Endothelial cell of umbilical vein (primary cell): ENCODE data around the gene ITGB8. TPM values are rescaled to one million over a fixed set of nuclear protein-coding genes. Genes with fewer than 3 reads are reported as not detected.

Source experiments
- BruUV-seq: library from RNA; stranded (reverse); fragments of 400-500 nt; replicated peaks from 2 replicates; lab custom pipeline; 2021; lab: Mats Ljungman, UMichigan
- CTCF ChIA-PET: fragments of 300-600, 350-600 bp; sonication (Branson Sonifier 250); formaldehyde crosslinking; loops from one replicate; lab custom pipeline; 2021; ENCODE audit warnings: antibody characterized with exemption, inconsistent platforms; lab: Charles Lee
- POLR2A ChIA-PET: fragments of 300-600, 350-600 bp; sonication (Branson Sonifier 250); formaldehyde crosslinking; loops from one replicate; lab custom pipeline; 2021; ENCODE audit warnings: antibody characterized with exemption, inconsistent platforms; lab: Charles Lee
- DNase-seq: peaks from one replicate; pipeline ENCODE4 v3.0.0-alpha.2; 2011; ENCODE audit warnings: low read depth, low spot score
- FAIRE-seq: peaks from 2 replicates; lab custom pipeline; 2011; peaks lifted over from hg19 to GRCh38; lab: Jason Lieb, UNC
- H2AFZ ChIP-seq: 2 replicates; pipeline ENCODE4 v1.6.0; 2012; ENCODE audit warnings: low read depth, low read length, control low read depth, inconsistent platforms
- H3K27ac ChIP-seq: 2 replicates; pipeline ENCODE4 v1.5.1; 2011; ENCODE audit warnings: low read depth, mild to moderate bottlenecking, control low read depth, low read length, moderate library complexity; ENCODE audit not compliant: insufficient read depth
- H3K27me3 ChIP-seq, 2 experiments: 2 replicates each; pipeline versions ENCODE4 v1.6.0 to v1.6.1; 2011; ENCODE audit warnings: low read length in 2 of 2, mixed read lengths in 1 of 2; ENCODE audit not compliant: control insufficient read depth in 2 of 2, insufficient read depth in 2 of 2
- H3K36me3 ChIP-seq, 2 experiments: 2 replicates in 1 of 2; 3 replicates in 1 of 2; pipeline ENCODE4 v1.5.1; 2011; ENCODE audit warnings: low read length in 2 of 2, mild to moderate bottlenecking in 1 of 2, moderate library complexity in 1 of 2; ENCODE audit not compliant: control insufficient read depth in 2 of 2, insufficient read depth in 2 of 2; ENCODE audit errors: extremely low read depth in 1 of 2
- H3K4me1 ChIP-seq: 3 replicates; pipeline ENCODE4 v1.5.1; 2011; ENCODE audit warnings: mild to moderate bottlenecking, low read length; ENCODE audit not compliant: control insufficient read depth, insufficient read depth; ENCODE audit errors: extremely low read depth
- H3K4me2 ChIP-seq: 2 replicates; pipeline ENCODE4 v1.6.1; 2011; ENCODE audit warnings: low read length, control low read depth, mixed read lengths; ENCODE audit not compliant: insufficient read depth
- H3K4me3 ChIP-seq, 3 experiments: fragments of 200-600 bp in 1 of 3; sonication (generic), shearing (Covaris generic) in 1 of 3; replicated peaks in 1 of 3; 2 replicates each; pipeline ENCODE4 v1.5.1; 2011 to 2016; ENCODE audit warnings: control low read depth in 3 of 3, low read length in 3 of 3, mild to moderate bottlenecking in 2 of 3, inconsistent platforms in 1 of 3, low read depth in 1 of 3, moderate library complexity in 1 of 3; ENCODE audit not compliant: insufficient read depth in 1 of 3
- H3K79me2 ChIP-seq: 2 replicates; pipeline ENCODE4 v1.6.0; 2012; ENCODE audit warnings: low read length, inconsistent platforms; ENCODE audit not compliant: control insufficient read depth, insufficient read depth
- H3K9ac ChIP-seq: replicated peaks from 2 replicates; pipeline ENCODE3; 2011; ENCODE audit warnings: low read length, control low read depth; ENCODE audit not compliant: insufficient read depth; ENCODE audit errors: extremely low read depth
- H3K9me1 ChIP-seq: replicated peaks from 3 replicates; pipeline ENCODE4 v1.6.0; 2011; ENCODE audit warnings: mild to moderate bottlenecking, low read length; ENCODE audit not compliant: control insufficient read depth, insufficient read depth; ENCODE audit errors: extremely low read depth
- H3K9me3 ChIP-seq: replicated peaks from 2 replicates; pipeline ENCODE4 v1.5.1; 2012; ENCODE audit warnings: low read length, inconsistent platforms; ENCODE audit not compliant: control insufficient read depth, insufficient read depth
- H4K20me1 ChIP-seq: replicated peaks from 2 replicates; pipeline ENCODE3; 2011; ENCODE audit warnings: mild to moderate bottlenecking, low read length; ENCODE audit not compliant: control insufficient read depth, insufficient read depth; ENCODE audit errors: extremely low read depth
- EZH2 ChIP-seq: IDR thresholded peaks from 2 replicates; pipeline ENCODE4 v1.6.1; 2012; ENCODE audit warnings: borderline replicate concordance, low read depth, mild to moderate bottlenecking, moderate library complexity, low read length, inconsistent platforms; ENCODE audit not compliant: severe bottlenecking
- FOS ChIP-seq: IDR thresholded peaks from 2 replicates; pipeline ENCODE4 v1.6.1; 2011; ENCODE audit warnings: mild to moderate bottlenecking, low read length, moderate library complexity, borderline replicate concordance; ENCODE audit not compliant: insufficient read depth
- GATA2 ChIP-seq: IDR thresholded peaks from 2 replicates; pipeline ENCODE4 v1.7.0; 2011; ENCODE audit warnings: low read depth, mild to moderate bottlenecking, moderate library complexity, mixed read lengths, low read length; ENCODE audit not compliant: insufficient read length, insufficient read depth
- JUN ChIP-seq: IDR thresholded peaks from 2 replicates; pipeline ENCODE4 v1.6.1; 2011; ENCODE audit warnings: borderline replicate concordance, low read depth; ENCODE audit not compliant: insufficient read length, insufficient read depth
- MYC ChIP-seq: IDR thresholded peaks from one replicate; pipeline ENCODE4 v1.6.1; 2011; ENCODE audit warnings: mild to moderate bottlenecking, low read depth, low read length
- POLR2A ChIP-seq: IDR thresholded peaks from 2 replicates; pipeline ENCODE4 v1.6.1; 2012; ENCODE audit warnings: low read depth, mild to moderate bottlenecking, control low read depth, low read length
- POLR2AphosphoS5 ChIP-seq: IDR thresholded peaks from 2 replicates; pipeline ENCODE4 v1.6.1; 2012; ENCODE audit warnings: low read depth, mild to moderate bottlenecking, control low read depth, low read length, moderate library complexity; ENCODE audit not compliant: insufficient read depth
- dilution Hi-C: fragments of 300-500 bp; cut with MboI; formaldehyde crosslinking; loops from one replicate; pipeline ENCODE4 v1.15.0; 2019; ENCODE audit warnings: low sequenced_read_pairs; ENCODE audit not compliant: extremely low pct_ligation_motif_present
- intact Hi-C: fragments of 100-400 bp; cut with micrococcal nuclease; formaldehyde crosslinking; loops from one replicate; pipeline ENCODE4 v1.10.0; 2022
- polyA plus RNA-seq, 4 experiments: library from polyadenylated mRNA; depleted of rRNA in 3 of 4; stranded (reverse) in 3 of 4; unstranded in 1 of 4; fragments of >200 nt; gene quantifications; 2 replicates each; pipeline versions ENCODE4 v1.2.1 to v1.2.3, GENCODE V29; 2011 to 2012; ENCODE audit warnings: missing spikeins in 1 of 4
- total RNA-seq: library from RNA; stranded (reverse); gene quantifications from 2 replicates; pipeline ENCODE4 v1.2.3, GENCODE V29; 2021
- TF ChIP-seq, protein P1 (sequence below), 2 donors: IDR thresholded peaks; 1 replicate in 1 of 2; 2 replicates in 1 of 2; pipeline ENCODE4 v1.5.1; 2011; ENCODE audit warnings: low read length in 2 of 2, mild to moderate bottlenecking in 2 of 2, moderate library complexity in 2 of 2, control low read depth in 1 of 2, inconsistent platforms in 1 of 2, low read depth in 1 of 2; ENCODE audit not compliant: insufficient read depth in 1 of 2; ENCODE audit errors: extremely low read depth in 1 of 2
- TF ChIP-seq, protein P2 (sequence below): IDR thresholded peaks from 2 replicates; pipeline ENCODE4 v1.6.1; 2011; ENCODE audit not compliant: insufficient read depth, insufficient read length

Gene ITGB8
- total and polyA plus RNA-seq, 2 donors (not counting 3 experiments of a cell fraction or from before 2014, with no cell fraction given) = 2.9 to 8.2 TPM

DNA sequence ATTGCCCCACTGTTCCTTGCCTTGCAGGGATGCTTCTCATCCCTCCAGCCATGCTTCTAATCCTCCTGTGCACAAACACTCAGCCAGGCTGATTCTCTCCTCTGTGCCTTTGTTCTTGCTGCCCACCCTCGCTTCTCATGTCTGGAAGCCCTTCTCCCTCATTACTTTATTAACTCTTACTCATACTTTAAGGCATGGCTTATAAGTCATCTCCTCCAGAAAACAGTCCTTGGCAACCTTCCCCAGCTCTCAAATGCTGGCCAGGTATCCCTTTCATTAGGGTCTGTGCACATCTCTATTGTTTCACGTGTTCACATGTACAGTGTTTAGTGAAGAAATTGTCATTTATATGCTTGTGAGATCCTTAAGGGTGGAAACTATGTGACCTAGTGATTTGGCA is 62.9 kb downstream of the ITGB8 start:
- no peaks in the 10 kb centered on the region for H4K20me1 ChIP-seq
- TF ChIP-seq, protein P1, sequence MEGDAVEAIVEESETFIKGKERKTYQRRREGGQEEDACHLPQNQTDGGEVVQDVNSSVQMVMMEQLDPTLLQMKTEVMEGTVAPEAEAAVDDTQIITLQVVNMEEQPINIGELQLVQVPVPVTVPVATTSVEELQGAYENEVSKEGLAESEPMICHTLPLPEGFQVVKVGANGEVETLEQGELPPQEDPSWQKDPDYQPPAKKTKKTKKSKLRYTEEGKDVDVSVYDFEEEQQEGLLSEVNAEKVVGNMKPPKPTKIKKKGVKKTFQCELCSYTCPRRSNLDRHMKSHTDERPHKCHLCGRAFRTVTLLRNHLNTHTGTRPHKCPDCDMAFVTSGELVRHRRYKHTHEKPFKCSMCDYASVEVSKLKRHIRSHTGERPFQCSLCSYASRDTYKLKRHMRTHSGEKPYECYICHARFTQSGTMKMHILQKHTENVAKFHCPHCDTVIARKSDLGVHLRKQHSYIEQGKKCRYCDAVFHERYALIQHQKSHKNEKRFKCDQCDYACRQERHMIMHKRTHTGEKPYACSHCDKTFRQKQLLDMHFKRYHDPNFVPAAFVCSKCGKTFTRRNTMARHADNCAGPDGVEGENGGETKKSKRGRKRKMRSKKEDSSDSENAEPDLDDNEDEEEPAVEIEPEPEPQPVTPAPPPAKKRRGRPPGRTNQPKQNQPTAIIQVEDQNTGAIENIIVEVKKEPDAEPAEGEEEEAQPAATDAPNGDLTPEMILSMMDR (IDR thresholded peaks at IDR 0.05; ENCODE audit: extremely low read depth in 1 of 2, insufficient read depth in 1 of 2, low read depth in 1 of 2, low read length in 2 of 2) = no peak
- TF ChIP-seq JUN = no peak
- TF ChIP-seq, protein P2, sequence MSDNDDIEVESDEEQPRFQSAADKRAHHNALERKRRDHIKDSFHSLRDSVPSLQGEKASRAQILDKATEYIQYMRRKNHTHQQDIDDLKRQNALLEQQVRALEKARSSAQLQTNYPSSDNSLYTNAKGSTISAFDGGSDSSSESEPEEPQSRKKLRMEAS = no peak
- TF ChIP-seq MYC = no peak
- no peak for TF ChIP-seq EZH2
- TF ChIP-seq POLR2AphosphoS5 = no peak
- TF ChIP-seq FOS = no peak
- TF ChIP-seq POLR2A = no peak
- TF ChIP-seq GATA2 = no peak
- no peak overlapping the region for H3K27ac ChIP-seq
- no peak for DNase-seq
- H3K79me2 ChIP-seq = no peaks in the 10 kb centered on the region
- no peaks in the 10 kb centered on the region for H3K27me3 ChIP-seq
- no peaks in the 10 kb centered on the region for H3K9me3 ChIP-seq
- H3K9me1 ChIP-seq = no peaks in the 10 kb centered on the region
- ChIA-PET POLR2A (no interaction called here), CTCF (interaction anchor here (1.0 to 1.6 kb wide), 4 partner anchors 9 to 64 kb away, joined by 3 to 5 read pairs (median 4); no protein-coding TSS in a partner anchor)
- intact Hi-C loops = no loop called here
- dilution Hi-C loops = no loop called here
- H3K4me2 ChIP-seq = no peak overlapping the region
- peaks cover 0 to 4% of the 10 kb centered on the region in 2 experiments for H3K36me3 ChIP-seq
- no peak overlapping the region for H3K4me3 ChIP-seq
- FAIRE-seq = no peak
- H2AFZ ChIP-seq = no peak overlapping the region
- BruUV-seq = no TSS peak
- H3K4me1 ChIP-seq = no peaks in the 10 kb centered on the region
- no peak overlapping the region for H3K9ac ChIP-seq
